Measurements from ENCODE around the gene PDE2A.

GRCh38 chr11:72719551-72719950, 45.3 kb upstream of the PDE2A start:
- TF ChIP-seq CTCF (IDR thresholded peaks at IDR 0.05) (no peak), EZH2 (IDR thresholded peaks at IDR 0.05; ENCODE audit: borderline replicate concordance, insufficient read depth, low read depth, low read length, poor library complexity, severe bottlenecking) (no peak)

Data from B cell (primary cell).